ENCODE results near the gene CSNK2A3. TPM values are rescaled to one million over a fixed set of nuclear protein-coding genes. Genes with fewer than 3 reads are reported as not detected.

CSNK2A3 gene
- total and polyA plus RNA-seq, 8 donors = 0.19 to 1.1 (median 0.54) TPM; not detected in 1

- Histone ChIP-seq H3K9me3 (no peaks in the 10 kb centered on the region), H3K27me3 (no peaks in the 10 kb centered on the region), H3K4me3 (no peak overlapping the region), H3K4me1 (peaks cover 0 to 8% (median 6%) of the 10 kb centered on the region in 3 donors), H3K27ac (no peak overlapping the region), H3K36me3 (no peaks in the 10 kb centered on the region)
- no peak for ATAC-seq
- 90% methylated on average over 3 of the region's 3 CpGs for WGBS, 2 donors
- intact Hi-C loops (cut with DNase I) = no loop called here
- no peak for DNase-seq
- TF ChIP-seq, protein P1, sequence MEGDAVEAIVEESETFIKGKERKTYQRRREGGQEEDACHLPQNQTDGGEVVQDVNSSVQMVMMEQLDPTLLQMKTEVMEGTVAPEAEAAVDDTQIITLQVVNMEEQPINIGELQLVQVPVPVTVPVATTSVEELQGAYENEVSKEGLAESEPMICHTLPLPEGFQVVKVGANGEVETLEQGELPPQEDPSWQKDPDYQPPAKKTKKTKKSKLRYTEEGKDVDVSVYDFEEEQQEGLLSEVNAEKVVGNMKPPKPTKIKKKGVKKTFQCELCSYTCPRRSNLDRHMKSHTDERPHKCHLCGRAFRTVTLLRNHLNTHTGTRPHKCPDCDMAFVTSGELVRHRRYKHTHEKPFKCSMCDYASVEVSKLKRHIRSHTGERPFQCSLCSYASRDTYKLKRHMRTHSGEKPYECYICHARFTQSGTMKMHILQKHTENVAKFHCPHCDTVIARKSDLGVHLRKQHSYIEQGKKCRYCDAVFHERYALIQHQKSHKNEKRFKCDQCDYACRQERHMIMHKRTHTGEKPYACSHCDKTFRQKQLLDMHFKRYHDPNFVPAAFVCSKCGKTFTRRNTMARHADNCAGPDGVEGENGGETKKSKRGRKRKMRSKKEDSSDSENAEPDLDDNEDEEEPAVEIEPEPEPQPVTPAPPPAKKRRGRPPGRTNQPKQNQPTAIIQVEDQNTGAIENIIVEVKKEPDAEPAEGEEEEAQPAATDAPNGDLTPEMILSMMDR (IDR thresholded peaks at IDR 0.05) = no peak
- FAIRE-seq = no peak
Measured at GRCh38 chr11:11316651-11317230, 36.3 kb downstream of the CSNK2A3 start.

GRCh38 chr11:11313902-11314692, 39.0 kb downstream of the CSNK2A3 start:
- TF ChIP-seq, protein P1 (IDR thresholded peaks at IDR 0.05) = no peak
- WGBS, 2 donors = 31 to 39% methylated on average over 6 of the region's 6 CpGs
- no peaks in the 10 kb centered on the region for H3K36me3 ChIP-seq
- peak; percentile 64 to 90 (median 82) for ATAC-seq
- H3K4me1 ChIP-seq = peaks cover 0 to 8% (median 6%) of the 10 kb centered on the region in 3 donors
- H3K9me3 ChIP-seq = no peaks in the 10 kb centered on the region
- peak overlapping the region in 1 of 4 donors; percentile 5 for H3K27ac ChIP-seq
- FAIRE-seq = no peak
- no peak overlapping the region for H3K4me3 ChIP-seq
- peak in 2 of 6 donors; percentile 18 to 29 for DNase-seq
- intact Hi-C loops (cut with DNase I) = no loop called here
- H3K27me3 ChIP-seq = no peaks in the 10 kb centered on the region

DNA sequence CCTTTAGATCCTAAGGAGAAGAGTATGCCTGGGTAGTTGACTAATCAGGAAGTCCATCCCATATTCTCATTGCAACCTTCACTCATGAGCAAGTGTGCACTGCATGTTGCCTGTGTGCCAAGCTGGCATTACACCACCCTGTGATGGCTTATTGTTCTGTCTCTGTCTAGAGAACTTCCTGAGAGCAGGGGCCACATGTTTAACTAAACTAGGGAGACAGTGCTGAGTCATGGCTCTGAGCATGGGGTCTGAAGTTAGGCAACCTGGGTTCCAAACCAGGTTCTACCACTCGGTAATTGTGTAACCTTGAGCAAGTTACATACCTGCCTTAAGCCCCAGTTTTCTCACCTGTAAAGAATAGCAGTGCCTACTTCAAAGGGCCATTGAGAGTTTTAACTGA, 39.6 kb downstream of the CSNK2A3 start:
- TF ChIP-seq, protein P1 (IDR thresholded peaks at IDR 0.05) = no peak
- H3K4me3 ChIP-seq = no peak overlapping the region
- no peaks in the 10 kb centered on the region for H3K9me3 ChIP-seq
- DNase-seq (peak in 1 of 6 donors; percentile 17), ATAC-seq (peak in 3 of 4 donors; percentile 43 to 79 (median 78)), FAIRE-seq (no peak)
- H3K27me3 ChIP-seq = no peaks in the 10 kb centered on the region
- intact Hi-C loops (cut with DNase I) = no loop called here
- H3K27ac ChIP-seq = no peak overlapping the region
- 24 to 56% methylated on average over 1 of the region's 1 CpG for WGBS, 2 donors
- no peaks in the 10 kb centered on the region for H3K36me3 ChIP-seq
- peaks cover 0 to 8% (median 6%) of the 10 kb centered on the region in 3 donors for H3K4me1 ChIP-seq

DNA sequence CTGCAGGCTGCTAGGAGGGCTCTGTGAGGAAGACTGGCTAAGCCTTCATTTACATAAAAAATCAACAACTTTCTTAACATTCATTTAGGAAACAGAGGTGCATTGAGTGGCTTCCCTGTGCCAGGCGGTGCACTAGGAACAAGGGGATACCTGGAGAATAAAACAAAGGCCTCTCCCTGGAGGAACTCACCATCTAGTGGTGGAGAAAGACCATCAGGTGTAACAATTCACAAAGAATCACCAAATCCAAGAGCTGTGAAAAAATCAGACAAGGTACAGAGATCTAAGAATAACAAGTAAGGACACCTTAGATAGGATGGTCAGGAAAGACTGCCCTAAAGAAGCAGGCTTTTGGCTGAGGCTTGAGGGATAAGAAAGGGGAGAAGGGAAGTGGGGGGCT, 40.3 kb downstream of the CSNK2A3 start:
- intact Hi-C loops (cut with DNase I) = no loop called here
- Histone ChIP-seq H3K4me3 (no peak overlapping the region), H3K27me3 (no peaks in the 10 kb centered on the region), H3K27ac (no peak overlapping the region), H3K9me3 (no peaks in the 10 kb centered on the region), H3K36me3 (no peaks in the 10 kb centered on the region), H3K4me1 (peaks cover 0 to 8% (median 6%) of the 10 kb centered on the region in 3 donors)
- DNase-seq (no peak), ATAC-seq (no peak), FAIRE-seq (no peak)
- TF ChIP-seq, protein P1 (IDR thresholded peaks at IDR 0.05) = no peak
- 95 to 96% methylated on average over 1 of the region's 1 CpG for WGBS, 2 donors

DNA sequence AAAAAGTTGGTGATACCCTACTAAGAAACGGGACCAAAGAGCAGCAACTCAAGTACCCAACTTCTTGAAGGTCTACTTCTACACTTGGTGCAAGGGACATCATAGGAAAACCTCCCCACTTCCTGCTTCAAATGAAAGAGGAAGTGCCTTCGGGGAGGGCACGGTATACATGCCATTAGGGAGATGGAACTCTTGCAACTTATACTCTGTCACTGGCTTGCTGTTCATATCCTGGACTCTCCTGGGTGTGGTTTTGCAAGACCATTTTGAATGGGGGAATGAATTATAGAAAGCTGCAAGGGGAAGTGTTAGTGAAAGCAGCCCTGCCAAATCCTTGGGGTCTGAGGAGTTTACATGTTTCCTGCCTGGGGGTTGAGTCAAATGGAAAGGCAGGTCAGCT, 41.9 kb downstream of the CSNK2A3 start:
- TF ChIP-seq, protein P1 (IDR thresholded peaks at IDR 0.05) = no peak
- peaks cover 0 to 8% (median 6%) of the 10 kb centered on the region in 3 donors for H3K4me1 ChIP-seq
- no peak overlapping the region for H3K4me3 ChIP-seq
- FAIRE-seq (no peak), DNase-seq (no peak), ATAC-seq (no peak)
- H3K27me3 ChIP-seq = no peaks in the 10 kb centered on the region
- H3K36me3 ChIP-seq = no peaks in the 10 kb centered on the region
- WGBS, 2 donors = 84 to 89% methylated on average over 3 of the region's 3 CpGs
- intact Hi-C loops (cut with DNase I) = no loop called here
- no peak overlapping the region for H3K27ac ChIP-seq
- H3K9me3 ChIP-seq = no peaks in the 10 kb centered on the region

Measured in pancreas (tissue), 10 donors.